Measurements from ENCODE around the gene CDNF.

CDNF gene

DNA sequence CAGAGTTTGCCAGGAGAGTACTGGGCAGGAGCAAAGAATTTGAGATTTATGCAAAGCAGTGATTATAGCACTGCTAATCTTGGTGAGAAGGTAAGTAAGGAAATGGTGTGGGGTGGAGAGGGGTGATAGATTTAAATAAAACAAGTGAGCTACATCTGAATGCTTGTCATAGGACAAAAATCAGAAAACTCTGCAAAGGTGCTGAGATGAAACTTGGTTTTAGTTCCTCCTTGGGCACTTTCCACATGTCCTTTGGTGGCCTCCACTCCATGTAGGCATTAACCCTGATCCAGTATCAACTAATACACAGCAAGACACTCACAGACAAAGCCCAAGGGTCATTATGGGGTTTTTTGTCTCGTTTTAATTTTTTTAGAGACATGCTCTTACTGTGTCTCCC lies 37.4 kb downstream of the CDNF start:
- H3K4me3 Mint-ChIP-seq = no peak overlapping the region
- no peak overlapping the region for H3K27ac Mint-ChIP-seq
- peaks cover 18% of the 10 kb centered on the region for H3K27me3 Mint-ChIP-seq (ENCODE audit: low read depth, poor library complexity)
- no peaks in the 10 kb centered on the region for H3K36me3 Mint-ChIP-seq (ENCODE audit: low read depth)
- peaks cover 6% of the 10 kb centered on the region for H3K9me3 Mint-ChIP-seq
- H3K4me1 Mint-ChIP-seq = peaks cover 6% of the 10 kb centered on the region
- no peak for TF ChIP-seq CTCF (IDR thresholded peaks at IDR 0.05)
- DNase-seq = no peak

DNA sequence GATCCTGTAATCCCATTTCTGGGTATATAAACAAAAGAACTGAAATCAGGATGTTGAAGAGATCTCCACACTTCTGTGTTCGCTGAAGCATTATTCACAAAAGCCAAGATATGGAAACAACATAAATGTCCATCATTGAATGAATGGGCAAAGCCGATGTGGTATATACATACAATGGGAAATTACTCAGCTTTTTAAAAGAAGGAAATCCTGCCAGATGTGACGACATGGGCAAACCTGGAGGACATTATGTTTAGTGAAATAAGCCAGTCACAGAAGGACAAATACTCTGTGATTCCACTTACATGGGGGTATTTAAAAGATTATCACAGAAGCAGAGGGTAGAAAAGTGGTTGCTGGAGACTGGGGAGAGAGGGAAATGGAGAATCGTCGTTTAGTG lies 39.2 kb downstream of the CDNF start:
- Mint-ChIP-seq H3K27ac (no peak overlapping the region), H3K9me3 (peaks cover 6% of the 10 kb centered on the region), H3K4me3 (no peak overlapping the region), H3K27me3 (ENCODE audit: low read depth, poor library complexity) (peaks cover 18% of the 10 kb centered on the region), H3K36me3 (ENCODE audit: low read depth) (no peaks in the 10 kb centered on the region), H3K4me1 (peaks cover 6% of the 10 kb centered on the region)
- no peak for TF ChIP-seq CTCF (IDR thresholded peaks at IDR 0.05)
- no peak for DNase-seq

DNA sequence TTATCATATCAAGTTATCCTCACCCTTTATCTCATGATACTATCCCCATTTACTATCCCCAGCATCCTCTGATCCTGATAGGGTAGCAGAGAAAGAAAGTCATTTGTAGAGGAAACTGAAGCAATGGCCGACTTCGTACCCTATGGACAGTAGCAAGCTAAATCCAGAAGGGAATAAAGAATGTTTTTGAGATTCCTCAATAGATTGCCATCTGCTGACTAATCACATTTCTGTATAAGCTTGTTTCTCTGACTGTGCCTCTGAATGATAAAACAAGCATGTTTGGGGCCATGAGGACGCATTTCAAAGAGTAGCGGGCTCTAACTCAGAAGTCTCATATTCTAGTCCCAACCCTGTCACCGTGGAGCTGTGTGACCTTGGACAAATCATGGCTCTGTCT lies 49.9 kb downstream of the CDNF start:
- Mint-ChIP-seq H3K36me3 (ENCODE audit: low read depth) (no peaks in the 10 kb centered on the region), H3K4me1 (no peaks in the 10 kb centered on the region), H3K27ac (no peak overlapping the region), H3K27me3 (ENCODE audit: low read depth, poor library complexity) (peaks cover 20% of the 10 kb centered on the region), H3K4me3 (no peak overlapping the region), H3K9me3 (peaks cover 15% of the 10 kb centered on the region)
- no peak for TF ChIP-seq CTCF (IDR thresholded peaks at IDR 0.05)
- DNase-seq = no peak

- H3K4me3 Mint-ChIP-seq = no peak overlapping the region
- DNase-seq = no peak
- no peak for TF ChIP-seq CTCF (IDR thresholded peaks at IDR 0.05)
- H3K4me1 Mint-ChIP-seq = no peaks in the 10 kb centered on the region
- H3K27ac Mint-ChIP-seq = no peak overlapping the region
- H3K36me3 Mint-ChIP-seq (ENCODE audit: low read depth) = no peaks in the 10 kb centered on the region
- peaks cover 15% of the 10 kb centered on the region for H3K27me3 Mint-ChIP-seq (ENCODE audit: low read depth, poor library complexity)
- H3K9me3 Mint-ChIP-seq = peaks cover 15% of the 10 kb centered on the region
Observed at GRCh38 chr10:14784459-14785055, 53.3 kb downstream of the CDNF start.

GRCh38 chr10:14782691-14783363 lies 55.0 kb downstream of the CDNF start:
- peaks cover 15% of the 10 kb centered on the region for H3K9me3 Mint-ChIP-seq
- no peaks in the 10 kb centered on the region for H3K4me1 Mint-ChIP-seq
- no peak for TF ChIP-seq CTCF (IDR thresholded peaks at IDR 0.05)
- H3K27ac Mint-ChIP-seq = no peak overlapping the region
- no peak for DNase-seq
- H3K27me3 Mint-ChIP-seq (ENCODE audit: low read depth, poor library complexity) = peaks cover 15% of the 10 kb centered on the region
- H3K4me3 Mint-ChIP-seq = no peak overlapping the region
- H3K36me3 Mint-ChIP-seq (ENCODE audit: low read depth) = no peaks in the 10 kb centered on the region

- no peak for DNase-seq
- Mint-ChIP-seq H3K9me3 (peaks cover 15% of the 10 kb centered on the region), H3K4me3 (no peak overlapping the region), H3K27me3 (ENCODE audit: low read depth, poor library complexity) (peaks cover 12% of the 10 kb centered on the region), H3K36me3 (ENCODE audit: low read depth) (no peaks in the 10 kb centered on the region), H3K27ac (no peak overlapping the region), H3K4me1 (no peaks in the 10 kb centered on the region)
- TF ChIP-seq CTCF (IDR thresholded peaks at IDR 0.05) = no peak
Observed at GRCh38 chr10:14781763-14782162, 56.1 kb downstream of the CDNF start.

Data from nephron progenitor cell (in vitro differentiated cells).